GM18502 (cell line): Measurements from ENCODE around the gene EIF2AK3.
A peak's percentile ranks its signal among the peaks of the same experiment; 100 is the strongest.
"Not testable (repeated sequence)": the region's sequence is repeated elsewhere in the genome, so short reads cannot be mapped to it uniquely, and the experiment has no call there.

Source experiments
- ATAC-seq: cut with Tn5 transposase; IDR thresholded peaks from one replicate; pipeline ENCODE4 v1.9.1; 2021; ENCODE audit warnings: mild to moderate bottlenecking; ENCODE audit not compliant: unreplicated experiment, poor library complexity

EIF2AK3 gene

DNA sequence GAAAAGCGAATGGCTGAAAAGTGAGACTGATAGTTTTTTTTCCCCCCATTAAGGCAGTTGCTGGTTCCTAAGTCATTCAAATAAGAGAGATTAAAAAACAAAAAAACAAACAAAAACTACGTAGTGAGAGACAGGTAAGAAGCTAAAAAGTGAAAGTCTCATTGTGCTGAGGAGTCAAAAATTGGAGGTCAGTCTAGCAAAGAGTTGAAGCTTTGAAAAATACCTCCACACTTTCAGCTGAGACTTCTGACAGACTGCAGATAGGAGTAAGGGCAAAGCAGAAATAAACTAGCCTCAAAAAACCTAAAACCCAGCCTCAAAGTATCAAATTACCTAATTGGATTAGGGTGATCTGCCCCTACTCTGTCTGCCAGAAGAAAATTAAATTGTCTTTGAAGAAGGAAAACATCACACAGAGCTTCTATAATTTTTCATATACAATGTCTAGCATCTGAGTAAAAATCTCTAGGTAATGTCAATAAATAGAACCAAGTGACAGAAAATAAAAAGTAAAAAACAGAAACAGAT, 10.9 kb upstream of the EIF2AK3 start:
- no peak for ATAC-seq

DNA sequence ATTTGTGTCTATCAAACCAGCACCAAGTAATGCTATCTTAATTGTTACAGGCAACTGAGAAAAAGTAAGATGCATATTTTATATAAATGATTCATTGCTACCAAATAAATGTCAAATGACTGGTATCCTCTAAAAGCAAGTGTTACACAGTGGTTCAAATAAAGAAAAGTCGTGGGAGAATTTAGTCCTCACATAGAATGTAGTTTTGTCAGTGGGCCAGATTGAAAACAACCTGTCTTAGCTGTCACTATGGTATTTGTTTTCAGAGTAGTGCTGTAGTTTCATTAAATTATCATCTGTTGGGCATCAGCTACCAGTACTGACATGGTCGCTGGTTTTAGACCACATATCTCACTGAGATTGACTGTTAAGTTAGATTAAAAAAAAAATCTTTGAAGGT, 10.2 kb upstream of the EIF2AK3 start:
- no peak for ATAC-seq

DNA sequence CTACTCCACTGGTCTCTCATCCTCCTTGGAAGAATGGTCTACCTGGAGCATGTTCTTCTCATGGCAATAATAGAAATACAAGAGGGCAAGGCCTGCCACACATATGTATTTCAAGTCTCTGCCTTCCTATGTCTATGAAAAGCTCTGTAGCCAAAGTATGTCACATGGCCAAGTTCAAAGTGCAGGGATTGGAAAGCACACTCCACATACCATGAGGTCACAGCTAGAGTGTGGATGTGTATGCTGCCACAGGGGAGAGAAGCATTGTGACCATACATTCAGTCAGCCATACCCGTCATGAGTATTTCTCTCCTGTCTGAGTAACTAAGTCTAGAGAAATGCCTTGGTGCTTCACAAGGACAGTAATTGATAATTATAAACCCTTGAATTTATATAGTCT, 8.8 kb upstream of the EIF2AK3 start:
- ATAC-seq: no peak

DNA sequence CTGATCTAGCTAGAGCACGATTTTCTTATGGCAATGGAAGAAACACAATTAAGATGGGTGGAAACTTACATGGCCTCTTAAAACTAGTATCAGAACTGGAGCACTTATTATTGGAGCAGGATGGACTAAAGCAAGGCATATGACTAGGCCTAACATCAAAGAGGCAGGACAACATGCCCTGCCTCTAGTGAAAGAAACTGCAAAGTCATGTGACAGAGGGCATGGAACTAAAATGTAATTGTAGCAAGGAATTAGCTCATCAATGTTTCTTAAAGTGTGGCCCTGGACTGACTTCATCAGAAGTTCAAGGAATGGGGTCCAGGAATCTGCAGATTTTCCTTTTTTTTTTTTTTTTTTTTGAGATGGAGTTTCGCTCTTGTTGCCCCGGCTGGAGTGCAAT, 5.3 kb upstream of the EIF2AK3 start:
- no peak for ATAC-seq

DNA sequence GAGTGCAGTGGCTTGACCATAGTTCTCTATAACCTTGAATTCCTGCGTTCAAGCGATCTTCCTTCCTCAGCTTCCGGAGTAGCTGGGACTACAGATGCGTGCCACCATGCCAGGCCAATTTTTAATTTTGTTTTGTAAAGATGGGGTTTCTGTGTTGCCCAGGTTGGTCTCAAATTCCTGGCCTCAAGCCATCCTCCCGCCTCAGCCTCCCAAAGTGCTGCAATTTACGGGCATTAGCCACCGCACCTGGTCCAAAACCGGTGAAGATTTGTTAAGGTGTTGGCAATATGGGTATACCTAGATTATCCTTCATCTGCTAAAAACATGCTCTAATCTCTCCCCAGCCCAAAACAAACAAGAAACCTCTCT, 1.3 kb upstream of the EIF2AK3 start:
- no peak for ATAC-seq

DNA sequence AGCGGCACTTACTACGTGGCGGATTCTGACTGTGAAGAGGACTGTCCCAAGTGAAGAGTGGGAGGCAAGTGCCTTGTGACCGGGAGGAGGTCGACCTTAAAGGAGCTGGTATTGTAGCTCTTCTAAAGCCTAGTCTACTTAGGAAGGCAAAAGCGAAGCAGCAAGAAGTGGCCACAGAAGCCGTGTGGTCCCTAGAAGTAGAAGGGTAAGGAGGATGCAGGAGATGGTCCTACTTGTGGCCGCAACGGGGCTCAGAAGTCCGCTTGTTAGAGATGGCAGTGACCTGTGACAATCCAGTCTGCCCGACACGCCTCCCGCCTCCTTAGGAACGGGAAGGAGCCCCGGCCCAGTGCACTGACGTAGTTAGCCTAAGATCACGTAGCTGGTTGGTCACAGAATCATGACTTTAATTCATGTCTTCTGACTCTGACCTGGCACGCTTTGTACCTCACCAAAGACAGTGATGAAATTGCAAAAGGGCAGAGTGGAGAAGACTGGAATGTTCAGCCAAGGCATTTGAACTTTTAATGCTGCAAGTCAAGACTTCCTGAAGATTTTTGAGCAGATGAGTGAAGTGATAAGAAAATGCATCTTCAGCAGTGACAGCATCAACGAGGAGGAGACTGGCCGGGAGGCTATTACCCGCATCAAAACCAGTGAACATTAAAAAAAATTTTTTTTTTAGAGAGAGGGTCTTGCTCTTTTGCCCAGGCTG, 749 bp upstream of the EIF2AK3 start:
- ATAC-seq: peak; percentile 45

DNA sequence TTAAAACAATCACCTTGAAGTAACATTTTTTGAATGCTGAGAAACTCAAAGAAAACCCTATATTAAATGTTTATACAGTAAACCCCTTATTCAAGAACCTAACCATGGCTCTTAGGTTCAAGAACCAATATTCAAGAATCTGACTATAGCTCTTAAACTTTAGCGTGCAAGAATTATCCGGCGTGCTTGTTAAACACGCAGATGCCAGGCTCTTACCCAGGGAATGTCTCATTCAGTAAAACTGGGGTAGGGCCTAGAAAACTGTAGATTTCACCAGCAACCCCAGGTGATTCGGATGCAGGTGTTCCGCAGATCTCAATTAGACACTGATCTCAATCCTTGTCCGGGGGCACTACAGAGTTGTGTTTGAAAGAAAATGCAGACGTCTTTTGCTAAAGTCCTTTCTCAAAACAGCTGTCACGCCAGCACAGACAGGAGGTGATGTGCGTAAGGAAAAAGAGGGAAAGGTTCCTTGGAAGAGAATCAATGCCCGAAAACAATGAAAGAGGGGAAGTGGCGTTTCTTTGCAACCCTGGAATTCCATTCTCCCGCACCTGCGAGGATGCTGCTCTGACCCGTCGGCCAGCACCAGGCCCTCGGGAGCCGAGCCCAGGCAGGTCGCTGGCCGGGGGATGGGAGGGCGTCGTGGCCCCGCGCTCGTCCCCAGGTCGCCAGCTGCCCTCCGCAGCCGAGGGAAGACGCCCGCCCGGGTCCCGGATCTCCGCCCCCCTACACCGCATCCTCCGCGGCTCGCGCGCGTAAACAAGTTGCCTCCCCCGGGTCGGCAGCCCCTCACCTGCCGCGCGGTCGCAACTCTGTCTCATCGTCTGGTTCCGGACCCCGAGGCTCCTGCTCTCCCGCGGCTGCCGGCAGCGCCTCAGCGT, 851 bp downstream of the EIF2AK3 start:
- ATAC-seq: peak; percentile 1

DNA sequence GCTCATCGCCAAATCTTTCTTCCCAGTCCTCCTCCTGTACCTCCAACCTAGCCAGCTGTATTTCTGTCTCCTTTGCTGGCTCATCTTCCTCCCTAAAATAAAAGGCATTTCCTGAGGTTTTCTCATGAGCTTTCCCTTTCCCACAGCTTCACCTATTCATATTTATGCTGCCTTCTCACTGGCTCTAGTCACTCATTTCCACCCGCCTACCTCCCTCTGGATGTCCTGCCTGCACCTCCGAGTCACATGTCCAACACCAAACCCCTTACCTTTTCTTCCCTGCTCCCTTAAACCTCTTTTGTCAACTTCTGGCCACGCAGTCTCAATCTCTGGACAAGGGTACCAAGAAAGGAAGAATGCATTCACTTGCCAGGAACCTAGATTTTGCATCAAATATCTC, 2.8 kb downstream of the EIF2AK3 start:
- ATAC-seq: no peak

DNA sequence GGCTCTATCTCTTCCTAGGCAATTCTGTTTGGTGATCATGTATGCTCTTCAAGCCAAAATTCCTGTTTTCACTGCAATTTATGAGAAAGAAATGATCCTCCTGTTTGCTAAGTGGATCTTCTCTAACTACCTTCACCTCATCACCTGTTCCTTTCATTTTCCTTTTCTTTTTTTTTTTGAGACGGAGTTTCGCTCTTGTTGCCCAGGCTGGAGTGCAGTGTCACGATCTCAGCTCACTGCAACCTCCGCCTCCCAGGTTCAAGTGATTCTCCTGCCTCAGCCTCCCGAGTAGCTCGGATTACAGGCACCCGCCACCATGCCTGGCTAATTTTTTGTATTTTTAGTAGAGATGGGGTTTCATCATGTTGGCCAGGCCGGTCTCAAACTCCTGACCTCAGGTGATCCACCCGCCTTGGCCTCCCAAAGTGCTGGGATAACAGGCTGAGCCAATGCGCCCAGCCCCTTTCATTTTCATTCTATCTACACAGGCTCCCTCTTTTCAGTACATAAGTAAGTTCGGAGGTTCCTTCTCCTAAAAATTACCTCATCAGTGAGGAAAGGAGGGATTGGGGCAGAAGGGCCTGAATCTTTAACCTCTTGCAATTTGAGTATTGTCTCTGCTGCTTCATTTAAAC, 3.3 kb downstream of the EIF2AK3 start:
- not testable (repeated sequence) for ATAC-seq

DNA sequence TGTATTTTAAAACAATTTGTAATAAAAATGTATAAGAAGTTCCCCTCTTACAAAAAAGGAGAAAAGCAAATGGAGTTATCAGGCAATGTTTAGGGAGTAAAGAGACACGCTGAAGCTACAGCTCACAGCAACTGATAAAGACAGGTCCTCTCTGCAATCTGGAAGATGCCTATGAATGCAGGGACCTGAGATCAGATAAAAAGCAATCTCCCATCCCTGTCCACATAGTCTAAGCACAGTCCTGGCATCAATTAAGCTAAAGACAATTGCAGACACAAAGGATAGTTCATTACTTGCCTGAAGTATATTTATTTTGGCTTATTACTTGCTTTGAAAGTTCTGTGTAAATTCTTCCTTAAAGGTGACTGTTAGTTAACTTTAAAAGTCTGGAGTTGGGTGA, 5.0 kb downstream of the EIF2AK3 start:
- ATAC-seq: no peak

DNA sequence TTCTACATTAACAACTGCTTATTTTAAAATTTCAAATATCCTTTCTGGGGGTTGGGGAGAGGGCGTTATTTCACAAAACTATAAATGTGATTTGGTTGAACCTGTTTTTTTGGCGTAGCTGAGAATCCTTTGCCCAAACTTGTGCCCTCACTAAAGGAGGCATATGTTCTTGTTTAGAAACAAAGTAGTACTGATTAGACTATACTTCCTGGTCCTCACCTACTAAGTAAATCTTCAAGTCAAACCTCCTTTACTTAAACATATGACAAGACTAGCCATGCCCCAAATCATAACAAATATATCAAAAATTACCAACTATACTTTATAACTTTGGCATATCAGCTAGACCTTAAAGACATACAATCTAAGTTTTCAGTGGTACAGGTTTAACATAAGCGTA, 5.8 kb downstream of the EIF2AK3 start:
- no peak for ATAC-seq

DNA sequence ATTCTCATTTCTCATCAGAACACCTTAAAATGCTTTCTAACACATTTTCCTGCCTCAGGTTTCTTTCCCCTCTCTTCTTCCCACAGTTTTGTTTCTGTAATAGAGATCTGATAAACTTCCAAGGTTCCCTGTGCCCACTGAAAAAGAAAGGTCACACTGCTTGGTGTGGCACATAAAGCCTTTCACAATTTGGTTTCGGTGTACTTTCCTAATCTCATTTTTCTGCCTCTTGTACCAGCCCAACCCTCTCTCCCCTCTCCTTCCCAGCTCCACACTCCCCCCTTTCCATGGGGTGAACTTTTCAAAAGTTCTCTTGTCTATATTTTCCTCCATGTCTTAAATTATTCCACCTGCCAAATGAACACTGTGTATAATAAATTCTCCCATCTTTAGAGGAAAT, 7.2 kb downstream of the EIF2AK3 start:
- no peak for ATAC-seq

DNA sequence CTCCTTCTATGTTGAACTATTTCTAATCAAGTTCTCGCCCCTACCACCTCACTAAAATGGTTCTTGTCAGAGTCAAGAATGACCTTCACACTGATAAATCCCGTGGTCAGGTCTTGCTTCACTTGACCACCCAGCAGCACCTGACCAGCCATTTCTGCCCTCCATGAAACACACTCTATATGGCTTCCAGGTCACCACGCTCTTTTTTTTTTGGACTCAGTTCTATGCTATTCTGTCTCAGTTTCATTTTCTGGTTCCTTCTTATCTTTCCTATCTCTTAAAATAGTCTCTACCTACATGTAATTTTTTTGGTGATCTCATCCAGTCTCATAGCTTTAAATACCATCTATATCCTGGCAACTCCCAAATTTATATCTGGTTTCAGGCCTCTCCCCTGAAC, 11.4 kb downstream of the EIF2AK3 start:
- peak; percentile 42 for ATAC-seq

DNA sequence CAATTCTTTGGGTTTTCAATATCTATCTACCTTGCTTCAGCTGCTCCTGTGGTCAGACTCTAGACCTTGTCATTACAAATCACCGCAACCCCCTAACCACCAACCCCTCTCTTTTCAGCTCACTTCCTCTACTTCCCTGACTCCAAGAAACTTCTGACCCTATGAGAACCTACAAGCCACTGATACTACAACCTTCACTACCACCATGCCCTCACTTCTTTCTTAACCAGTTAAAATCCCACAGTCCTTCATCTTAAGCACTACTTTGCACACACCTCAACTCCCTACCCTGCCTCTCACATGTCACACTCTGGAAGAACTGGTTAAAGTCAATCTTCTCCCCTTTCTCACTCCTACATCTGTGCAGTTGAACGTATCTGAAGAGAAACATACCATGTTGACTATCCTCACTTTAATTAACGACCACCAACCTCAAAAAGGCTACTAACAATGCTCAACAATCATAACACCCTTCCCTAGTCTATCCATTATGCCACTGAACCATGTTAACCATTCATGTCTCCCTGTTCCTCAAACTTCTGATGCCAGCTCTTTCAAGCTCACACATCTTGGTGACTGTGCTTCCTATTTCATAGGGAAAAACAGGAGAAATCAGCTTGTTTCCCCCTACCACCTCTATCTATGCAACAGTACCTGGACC, 12.6 kb downstream of the EIF2AK3 start:
- ATAC-seq: peak; percentile 88

DNA sequence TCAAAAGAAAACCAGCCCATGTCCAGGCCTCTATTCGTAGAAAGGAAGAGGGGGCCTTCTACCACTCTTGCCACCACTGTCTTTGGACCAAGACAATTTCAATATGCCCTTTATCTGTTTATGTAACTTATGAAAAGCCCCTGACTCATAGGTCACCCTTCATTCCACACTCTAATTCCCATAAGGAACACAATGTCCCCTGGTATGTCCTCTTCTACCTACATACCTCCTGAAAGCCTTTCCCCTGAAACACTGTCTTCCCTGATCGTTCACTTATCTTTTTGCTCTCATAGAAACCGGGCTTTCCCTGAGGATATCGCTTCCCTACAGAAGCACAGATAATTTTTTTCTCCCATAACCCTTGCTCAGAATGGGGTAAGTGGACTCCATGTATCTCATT, 13.3 kb downstream of the EIF2AK3 start:
- ATAC-seq: no peak

DNA sequence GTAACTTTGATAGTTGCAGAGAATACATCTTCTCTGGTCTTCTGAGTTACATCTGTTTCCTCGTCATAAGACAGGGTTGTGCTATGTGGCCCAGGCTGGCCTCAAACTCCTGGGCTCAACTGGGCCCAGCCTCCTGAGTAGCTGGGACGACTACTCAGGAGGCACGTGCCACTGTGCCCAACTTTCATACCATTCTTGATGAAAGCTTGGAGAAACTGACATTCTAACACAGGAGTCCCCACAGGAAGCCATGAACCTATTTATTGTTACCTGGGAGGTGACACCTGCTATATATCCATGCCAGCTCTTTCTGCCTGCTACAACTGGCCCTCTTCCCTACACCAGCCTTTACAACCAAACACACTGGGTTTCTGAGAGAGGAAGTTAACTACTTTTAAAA, 19.1 kb downstream of the EIF2AK3 start:
- ATAC-seq: no peak

DNA sequence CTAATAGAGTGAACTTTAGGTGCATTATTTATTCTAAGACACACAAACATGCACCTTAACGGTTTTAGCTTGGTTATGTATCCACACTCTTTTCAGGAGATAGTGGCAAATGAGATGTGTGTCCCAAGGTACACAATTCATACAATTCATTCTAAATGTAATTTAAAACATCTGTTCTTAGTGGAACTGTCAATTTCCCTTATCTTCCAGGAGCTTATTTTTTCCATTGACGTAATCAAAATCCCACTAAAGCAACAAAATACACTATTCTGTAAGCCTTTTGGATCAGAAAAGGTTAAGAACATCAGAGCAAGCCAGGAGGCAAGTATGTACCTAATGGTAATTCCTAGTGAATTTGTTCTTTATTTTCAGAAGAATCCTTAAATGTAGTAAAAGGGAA, 19.8 kb downstream of the EIF2AK3 start:
- no peak for ATAC-seq

DNA sequence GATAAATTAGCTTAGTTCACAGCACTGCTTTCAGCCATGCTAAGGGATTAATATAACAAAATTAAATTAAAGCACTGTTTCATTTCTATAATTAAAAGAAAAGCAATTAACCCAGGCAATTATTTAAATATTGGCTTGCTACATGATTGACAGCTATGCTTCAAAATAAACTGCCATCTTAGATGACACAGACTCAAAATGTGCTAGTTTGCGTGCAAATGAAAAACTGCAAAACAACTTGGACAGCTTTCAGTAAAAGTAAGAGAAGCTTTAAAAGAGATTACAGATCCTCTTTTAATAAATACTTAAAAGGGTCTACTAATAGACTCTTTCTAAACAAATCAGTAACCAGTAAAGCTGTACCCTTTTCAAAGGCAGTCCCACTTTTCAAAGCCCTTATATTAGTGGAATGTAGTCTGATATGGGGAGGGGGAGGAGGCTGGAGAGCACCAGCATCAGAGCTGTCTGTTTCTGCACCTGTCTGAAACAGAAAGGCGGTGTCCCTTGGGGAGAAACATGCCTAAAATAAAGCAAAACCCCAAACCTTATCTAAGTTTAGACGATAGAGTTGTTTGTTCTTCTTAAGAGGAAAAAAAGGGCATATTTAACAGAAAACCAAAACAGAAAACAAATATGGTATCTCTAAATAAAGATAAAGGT, 20.8 kb downstream of the EIF2AK3 start:
- ATAC-seq: peak; percentile 86

DNA sequence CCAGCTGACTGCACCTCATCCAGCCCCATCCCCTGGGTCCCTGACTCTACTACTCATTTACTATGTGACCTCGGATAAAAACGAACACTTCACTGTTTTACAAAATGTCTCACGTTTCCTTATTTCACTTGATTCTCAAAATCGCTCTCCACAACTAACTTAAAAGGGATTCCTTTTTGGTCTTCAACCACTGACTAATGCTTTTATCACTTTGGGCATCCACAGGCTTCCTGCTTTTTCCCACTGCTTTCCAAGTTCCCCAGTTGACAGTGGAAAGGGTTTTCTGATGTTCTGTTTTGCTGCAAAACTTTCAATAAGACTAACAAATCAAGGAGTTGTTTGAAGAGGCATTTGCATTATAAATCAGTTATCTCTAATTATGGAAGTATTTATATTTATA, 24.1 kb downstream of the EIF2AK3 start:
- no peak for ATAC-seq

DNA sequence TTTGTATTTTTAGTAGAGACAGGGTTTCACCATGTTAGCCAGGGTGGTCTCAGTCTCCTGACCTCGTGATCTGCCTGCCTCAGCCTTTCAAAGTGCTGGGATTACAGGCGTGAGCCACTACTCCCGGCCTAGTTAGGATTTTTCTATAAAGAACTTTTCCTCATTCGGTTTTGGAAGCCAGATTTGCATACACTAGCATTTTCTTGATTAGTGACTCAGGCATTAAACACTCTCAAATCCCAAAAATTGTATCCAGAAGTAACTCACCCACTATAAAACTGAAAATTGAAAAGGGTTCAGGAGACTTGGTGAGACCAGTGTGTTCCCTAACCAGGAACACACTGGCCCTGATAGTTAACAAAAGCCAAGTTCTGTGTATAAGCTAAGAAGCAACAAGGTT, 25.2 kb downstream of the EIF2AK3 start:
- no peak for ATAC-seq
